Measurements from ENCODE around the gene SLX4IP. TPM values are rescaled to one million over a fixed set of nuclear protein-coding genes. Genes with fewer than 3 reads are reported as not detected.

Gene SLX4IP
- total RNA-seq, 1 experiment from 2014 or later, result 11.1 TPM

GRCh38 chr20:10635476-10636208 is 200.5 kb downstream of the SLX4IP start:
- no peak overlapping the region for H3K27ac ChIP-seq (ENCODE audit: low read depth, low read length)
- no peak for ATAC-seq
- DNase-seq (ENCODE audit: low read depth, low spot score), result no peak
- no peaks in the 10 kb centered on the region for H3K4me1 ChIP-seq (ENCODE audit: control insufficient read depth in 1 of 2, insufficient read depth in 2 of 2, low read length in 2 of 2)
- POLR2A ChIA-PET, result no interaction called here
- H3K4me3 ChIP-seq (replicated peaks in 1 of 2; ENCODE audit: low read depth in 1 of 2, low read length in 2 of 2), result no peak overlapping the region
- H3K9me2 ChIP-seq (ENCODE audit: insufficient read depth), result no peaks in the 10 kb centered on the region
- TF ChIP-seq ZFX (IDR thresholded peaks at IDR 0.05), result no peak
- TF ChIP-seq FOSL1 (IDR thresholded peaks at IDR 0.05; ENCODE audit: low read depth), result no peak
- TF ChIP-seq CBX3 (IDR thresholded peaks at IDR 0.05; ENCODE audit: low read depth), result no peak
- no peak for TF ChIP-seq SP1 (IDR thresholded peaks at IDR 0.05; ENCODE audit: low read depth)
- no peak for TF ChIP-seq POLR2A (IDR thresholded peaks at IDR 0.05; ENCODE audit: borderline replicate concordance, extremely low read depth, insufficient read depth, insufficient read length)
- TF ChIP-seq YY1 (IDR thresholded peaks at IDR 0.05; ENCODE audit: extremely low read depth, insufficient replicate concordance, low read depth, low read length), result no peak
- no peak for TF ChIP-seq EZH2 (IDR thresholded peaks at IDR 0.05)
- no peak for TF ChIP-seq ZNF274 (IDR thresholded peaks at IDR 0.05; ENCODE audit: low read depth, low read length)
- TF ChIP-seq POLR2AphosphoS5 (IDR thresholded peaks at IDR 0.05; ENCODE audit: low read depth, low read length), result no peak
- TF ChIP-seq, protein P1, sequence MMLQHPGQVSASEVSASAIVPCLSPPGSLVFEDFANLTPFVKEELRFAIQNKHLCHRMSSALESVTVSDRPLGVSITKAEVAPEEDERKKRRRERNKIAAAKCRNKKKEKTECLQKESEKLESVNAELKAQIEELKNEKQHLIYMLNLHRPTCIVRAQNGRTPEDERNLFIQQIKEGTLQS (IDR thresholded peaks at IDR 0.05), result no peak
- no peak for TF ChIP-seq CEBPB (IDR thresholded peaks at IDR 0.05; ENCODE audit: low read depth)
- TF ChIP-seq EZH2phosphoT487 (IDR thresholded peaks at IDR 0.05; ENCODE audit: borderline replicate concordance), result no peak
- no peak for TF ChIP-seq RAD21 (IDR thresholded peaks at IDR 0.05; ENCODE audit: low read depth)
- no peak for TF ChIP-seq EGR1 (IDR thresholded peaks at IDR 0.05; ENCODE audit: low read depth)
- TF ChIP-seq, protein P2, sequence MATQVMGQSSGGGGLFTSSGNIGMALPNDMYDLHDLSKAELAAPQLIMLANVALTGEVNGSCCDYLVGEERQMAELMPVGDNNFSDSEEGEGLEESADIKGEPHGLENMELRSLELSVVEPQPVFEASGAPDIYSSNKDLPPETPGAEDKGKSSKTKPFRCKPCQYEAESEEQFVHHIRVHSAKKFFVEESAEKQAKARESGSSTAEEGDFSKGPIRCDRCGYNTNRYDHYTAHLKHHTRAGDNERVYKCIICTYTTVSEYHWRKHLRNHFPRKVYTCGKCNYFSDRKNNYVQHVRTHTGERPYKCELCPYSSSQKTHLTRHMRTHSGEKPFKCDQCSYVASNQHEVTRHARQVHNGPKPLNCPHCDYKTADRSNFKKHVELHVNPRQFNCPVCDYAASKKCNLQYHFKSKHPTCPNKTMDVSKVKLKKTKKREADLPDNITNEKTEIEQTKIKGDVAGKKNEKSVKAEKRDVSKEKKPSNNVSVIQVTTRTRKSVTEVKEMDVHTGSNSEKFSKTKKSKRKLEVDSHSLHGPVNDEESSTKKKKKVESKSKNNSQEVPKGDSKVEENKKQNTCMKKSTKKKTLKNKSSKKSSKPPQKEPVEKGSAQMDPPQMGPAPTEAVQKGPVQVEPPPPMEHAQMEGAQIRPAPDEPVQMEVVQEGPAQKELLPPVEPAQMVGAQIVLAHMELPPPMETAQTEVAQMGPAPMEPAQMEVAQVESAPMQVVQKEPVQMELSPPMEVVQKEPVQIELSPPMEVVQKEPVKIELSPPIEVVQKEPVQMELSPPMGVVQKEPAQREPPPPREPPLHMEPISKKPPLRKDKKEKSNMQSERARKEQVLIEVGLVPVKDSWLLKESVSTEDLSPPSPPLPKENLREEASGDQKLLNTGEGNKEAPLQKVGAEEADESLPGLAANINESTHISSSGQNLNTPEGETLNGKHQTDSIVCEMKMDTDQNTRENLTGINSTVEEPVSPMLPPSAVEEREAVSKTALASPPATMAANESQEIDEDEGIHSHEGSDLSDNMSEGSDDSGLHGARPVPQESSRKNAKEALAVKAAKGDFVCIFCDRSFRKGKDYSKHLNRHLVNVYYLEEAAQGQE (IDR thresholded peaks at IDR 0.05; ENCODE audit: low read depth), result no peak
- no peak for TF ChIP-seq ELF1 (IDR thresholded peaks at IDR 0.05; ENCODE audit: borderline replicate concordance, low read depth)
- no peak for TF ChIP-seq JUND (IDR thresholded peaks at IDR 0.05)
- no peak for TF ChIP-seq SRF (IDR thresholded peaks at IDR 0.05; ENCODE audit: low read depth)
- TF ChIP-seq MAX (IDR thresholded peaks at IDR 0.05), result no peak
- TF ChIP-seq, protein P3, sequence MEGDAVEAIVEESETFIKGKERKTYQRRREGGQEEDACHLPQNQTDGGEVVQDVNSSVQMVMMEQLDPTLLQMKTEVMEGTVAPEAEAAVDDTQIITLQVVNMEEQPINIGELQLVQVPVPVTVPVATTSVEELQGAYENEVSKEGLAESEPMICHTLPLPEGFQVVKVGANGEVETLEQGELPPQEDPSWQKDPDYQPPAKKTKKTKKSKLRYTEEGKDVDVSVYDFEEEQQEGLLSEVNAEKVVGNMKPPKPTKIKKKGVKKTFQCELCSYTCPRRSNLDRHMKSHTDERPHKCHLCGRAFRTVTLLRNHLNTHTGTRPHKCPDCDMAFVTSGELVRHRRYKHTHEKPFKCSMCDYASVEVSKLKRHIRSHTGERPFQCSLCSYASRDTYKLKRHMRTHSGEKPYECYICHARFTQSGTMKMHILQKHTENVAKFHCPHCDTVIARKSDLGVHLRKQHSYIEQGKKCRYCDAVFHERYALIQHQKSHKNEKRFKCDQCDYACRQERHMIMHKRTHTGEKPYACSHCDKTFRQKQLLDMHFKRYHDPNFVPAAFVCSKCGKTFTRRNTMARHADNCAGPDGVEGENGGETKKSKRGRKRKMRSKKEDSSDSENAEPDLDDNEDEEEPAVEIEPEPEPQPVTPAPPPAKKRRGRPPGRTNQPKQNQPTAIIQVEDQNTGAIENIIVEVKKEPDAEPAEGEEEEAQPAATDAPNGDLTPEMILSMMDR (IDR thresholded peaks at IDR 0.05 in 2 of 3, conservative IDR thresholded peaks at IDR 0.05 in 1 of 3; ENCODE audit: borderline replicate concordance in 1 of 3, insufficient read depth in 1 of 3, low read depth in 2 of 3, low read length in 2 of 3), result no peak
- no peak overlapping the region for H2AFZ ChIP-seq (ENCODE audit: low read depth, low read length, poor library complexity, severe bottlenecking)
- RAD21 ChIA-PET (ENCODE audit: low non-redundant PET in 1 of 2, low total read pairs in 2 of 2, uncharacterized antibody in 2 of 2, unreplicated experiment in 2 of 2), result no interaction called here
- H3K9ac ChIP-seq (ENCODE audit: low read length), result no peak overlapping the region
- no peaks in the 10 kb centered on the region for H4K20me1 ChIP-seq (ENCODE audit: insufficient read depth)
- H3K36me3 ChIP-seq (ENCODE audit: control insufficient read depth in 1 of 2, insufficient read depth in 2 of 2, low read length in 2 of 2), result peaks cover 10 to 18% of the 10 kb centered on the region in 2 experiments; a peak in 3 of 4 replicates
- no peaks in the 10 kb centered on the region for H3K27me3 ChIP-seq (ENCODE audit: insufficient read depth, low read length)
- CTCF ChIA-PET, result interaction anchor here (0.8 kb wide), 1 partner anchor 18 kb away, joined by 3 read pairs; no protein-coding TSS in a partner anchor
- BruUV-seq (replicated peaks), result no TSS peak
- H3K4me2 ChIP-seq (ENCODE audit: low read length), result no peak overlapping the region
- no peaks in the 10 kb centered on the region for H3K9me3 ChIP-seq (ENCODE audit: control insufficient read depth in 1 of 2, insufficient read depth in 1 of 2, low read depth in 1 of 2, low read length in 2 of 2)
- intact Hi-C loops (cut with micrococcal nuclease), result no loop called here
- no peaks in the 10 kb centered on the region for H3K79me2 ChIP-seq (ENCODE audit: insufficient read depth, low read length)

Data from HCT116 (cell line).